H1 (cell line): Measurements from ENCODE around the gene MCL1. TPM values are rescaled to one million over a fixed set of nuclear protein-coding genes. Genes with fewer than 3 reads are reported as not detected.

ENCODE experiments used
- CTCF ChIA-PET: fragments of 300-600 bp; sonication (Branson Sonifier 250); formaldehyde crosslinking; loops from one replicate; lab custom pipeline; 2021; ENCODE audit not compliant: partially characterized antibody; lab: Charles Lee
- POLR2A ChIA-PET: fragments of 300-600 bp; sonication (Branson Sonifier 250); formaldehyde crosslinking; loops from one replicate; lab custom pipeline; 2021; ENCODE audit warnings: inconsistent platforms; ENCODE audit not compliant: partially characterized antibody; lab: Charles Lee
- DNase-seq, 2 experiments: peaks; one replicate each; pipeline versions ENCODE4 v3.0.0 to v3.0.0-alpha.2; 2010 to 2022; ENCODE audit warnings: low spot score in 2 of 2, low read depth in 1 of 2, mixed read lengths in 1 of 2
- FAIRE-seq: peaks from 2 replicates; lab custom pipeline; 2011; peaks lifted over from hg19 to GRCh38; lab: Jason Lieb, UNC
- H2AFZ ChIP-seq: 2 replicates; pipeline ENCODE4 v1.8.1; 2012; ENCODE audit warnings: low read length, inconsistent platforms
- H2AK5ac ChIP-seq: 2 replicates; pipeline ENCODE4 v1.6.1; 2013; ENCODE audit warnings: low read depth, low read length
- H2BK120ac ChIP-seq: replicated peaks from 2 replicates; pipeline ENCODE3; 2013; ENCODE audit warnings: low read depth, low read length, inconsistent platforms
- H2BK12ac ChIP-seq: 2 replicates; pipeline ENCODE4 v1.6.1; 2013; ENCODE audit warnings: low read depth, low read length
- H2BK15ac ChIP-seq: 2 replicates; pipeline ENCODE4 v1.6.1; 2013; ENCODE audit warnings: low read length
- H2BK20ac ChIP-seq: 2 replicates; pipeline ENCODE4 v1.6.1; 2013; ENCODE audit warnings: low read length
- H2BK5ac ChIP-seq: 2 replicates; pipeline ENCODE4 v1.6.1; 2013; ENCODE audit warnings: low read depth, low read length
- H3K14ac ChIP-seq: 2 replicates; pipeline ENCODE4 v1.6.1; 2013; ENCODE audit warnings: inconsistent platforms; ENCODE audit not compliant: insufficient read length
- H3K18ac ChIP-seq: 2 replicates; pipeline ENCODE4 v1.6.1; 2013; ENCODE audit warnings: low read length; ENCODE audit errors: extremely low read depth
- H3K23ac ChIP-seq: 2 replicates; pipeline ENCODE4 v1.6.1; 2013; ENCODE audit warnings: inconsistent platforms; ENCODE audit not compliant: insufficient read length
- H3K23me2 ChIP-seq: 2 replicates; pipeline ENCODE4 v1.6.1; 2013; ENCODE audit warnings: low read depth, low read length
- H3K27ac ChIP-seq: 2 replicates; pipeline ENCODE4 v1.6.1; 2011; ENCODE audit warnings: low read depth, low read length, inconsistent platforms
- H3K27me3 ChIP-seq, 4 experiments: replicated peaks in 1 of 4; 1 replicate in 1 of 4; 2 replicates in 3 of 4; pipeline versions ENCODE4 v1.6.1 to v1.8.1; 2011 to 2013; ENCODE audit warnings: low read length in 3 of 4, mild to moderate bottlenecking in 3 of 4, inconsistent platforms in 2 of 4, mixed read lengths in 2 of 4, moderate library complexity in 1 of 4; ENCODE audit not compliant: control insufficient read depth in 3 of 4, insufficient read depth in 3 of 4; ENCODE audit errors: extremely low read depth in 1 of 4
- H3K36me3 ChIP-seq, 4 experiments: 2 replicates each; pipeline versions ENCODE4 v1.6.1 to v1.8.1; 2011 to 2013; ENCODE audit warnings: mild to moderate bottlenecking in 4 of 4, low read length in 3 of 4, moderate library complexity in 2 of 4, control low read depth in 1 of 4, inconsistent platforms in 1 of 4; ENCODE audit not compliant: insufficient read depth in 4 of 4, control insufficient read depth in 2 of 4
- H3K4ac ChIP-seq: replicated peaks from 2 replicates; pipeline ENCODE3; 2013; ENCODE audit warnings: low read length, low read depth, mixed read lengths, inconsistent platforms; ENCODE audit not compliant: insufficient read length
- H3K4me1 ChIP-seq, 4 experiments: replicated peaks in 1 of 4; 1 replicate in 1 of 4; 2 replicates in 3 of 4; pipeline versions ENCODE4 v1.6.1 to v1.8.1; 2011 to 2013; ENCODE audit warnings: low read length in 3 of 4, inconsistent platforms in 2 of 4, mixed read lengths in 1 of 4; ENCODE audit not compliant: insufficient read depth in 4 of 4, control insufficient read depth in 3 of 4
- H3K4me2 ChIP-seq, 2 experiments: 2 replicates each; pipeline versions ENCODE4 v1.6.1 to v1.8.1; 2011 to 2013; ENCODE audit warnings: low read depth in 2 of 2, low read length in 2 of 2, control low read depth in 1 of 2, inconsistent platforms in 1 of 2, mild to moderate bottlenecking in 1 of 2; ENCODE audit not compliant: insufficient read depth in 1 of 2
- H3K4me3 ChIP-seq, 4 experiments: fragments of 200-600, 300-600 bp in 1 of 4; sonication (generic), shearing (Covaris generic), sonication (Bioruptor Twin) in 1 of 4; 2 replicates each; pipeline versions ENCODE4 v1.5.1 to v1.8.1; 2011 to 2016; ENCODE audit warnings: low read length in 4 of 4, low read depth in 3 of 4, control low read depth in 2 of 4, inconsistent platforms in 2 of 4, mild to moderate bottlenecking in 2 of 4, mixed read lengths in 1 of 4, moderate library complexity in 1 of 4; ENCODE audit not compliant: insufficient read depth in 2 of 4; ENCODE audit errors: extremely low read depth in 1 of 4
- H3K56ac ChIP-seq: replicated peaks from 2 replicates; pipeline ENCODE3; 2013; ENCODE audit warnings: low read depth, mild to moderate bottlenecking, mixed read lengths, low read length, inconsistent platforms; ENCODE audit not compliant: insufficient read length
- H3K79me1 ChIP-seq: 2 replicates; pipeline ENCODE4 v1.6.1; 2013; ENCODE audit warnings: low read depth, low read length, control low read depth
- H3K79me2 ChIP-seq, 2 experiments: 2 replicates each; pipeline versions ENCODE4 v1.6.1 to v1.8.1; 2012 to 2013; ENCODE audit warnings: low read length in 2 of 2, mild to moderate bottlenecking in 2 of 2, inconsistent platforms in 1 of 2; ENCODE audit not compliant: insufficient read depth in 2 of 2, control insufficient read depth in 1 of 2
- H3K9ac ChIP-seq, 4 experiments: replicated peaks in 1 of 4; 1 replicate in 1 of 4; 2 replicates in 3 of 4; pipeline versions ENCODE4 v1.6.1 to v1.8.1; 2011 to 2013; ENCODE audit warnings: low read depth in 3 of 4, low read length in 3 of 4, control low read depth in 2 of 4, mild to moderate bottlenecking in 2 of 4, moderate library complexity in 2 of 4, inconsistent platforms in 1 of 4; ENCODE audit errors: extremely low read depth in 1 of 4
- H3K9me3 ChIP-seq, 2 experiments: 2 replicates each; pipeline versions ENCODE4 v1.6.1 to v1.8.1; 2012 to 2013; ENCODE audit warnings: mild to moderate bottlenecking in 2 of 2, moderate library complexity in 2 of 2, control low read depth in 1 of 2, inconsistent platforms in 1 of 2, low read depth in 1 of 2, low read length in 1 of 2, mixed read lengths in 1 of 2; ENCODE audit not compliant: insufficient read depth in 2 of 2
- H4K20me1 ChIP-seq, 2 experiments: replicated peaks in 1 of 2; 2 replicates each; pipeline versions ENCODE3 to v1.8.1; 2011 to 2013; ENCODE audit warnings: inconsistent platforms in 2 of 2, low read length in 2 of 2, mild to moderate bottlenecking in 1 of 2; ENCODE audit not compliant: insufficient read depth in 2 of 2, control insufficient read depth in 1 of 2
- H4K5ac ChIP-seq: 2 replicates; pipeline ENCODE4 v1.6.1; 2013; ENCODE audit warnings: low read length, low read depth, mixed read lengths, inconsistent platforms; ENCODE audit not compliant: insufficient read length
- H4K8ac ChIP-seq: 2 replicates; pipeline ENCODE4 v1.8.0; 2013; ENCODE audit warnings: mild to moderate bottlenecking, moderate library complexity, low read length, inconsistent platforms; ENCODE audit not compliant: insufficient read depth; ENCODE audit errors: extremely low read depth
- H4K91ac ChIP-seq: replicated peaks from 2 replicates; pipeline ENCODE3; 2013; ENCODE audit warnings: low read length, mixed read lengths, inconsistent platforms; ENCODE audit not compliant: insufficient read length
- CEBPB ChIP-seq: IDR thresholded peaks from 2 replicates; pipeline ENCODE4 v1.6.1; 2012; ENCODE audit warnings: low read depth, low read length
- EGR1 ChIP-seq: IDR thresholded peaks from 2 replicates; pipeline ENCODE4 v1.6.1; 2011; ENCODE audit warnings: low read depth, low read length, borderline replicate concordance
- HDAC2 ChIP-seq, 2 experiments: fragments of 300-600 bp in 1 of 2; sonication (generic) in 1 of 2; IDR thresholded peaks; 2 replicates each; pipeline ENCODE4 v1.6.1; 2011 to 2012; ENCODE audit warnings: low read depth in 2 of 2, low read length in 2 of 2, mild to moderate bottlenecking in 2 of 2, moderate library complexity in 2 of 2, borderline replicate concordance in 1 of 2, inconsistent platforms in 1 of 2
- JUND ChIP-seq: IDR thresholded peaks from 2 replicates; pipeline ENCODE4 v1.6.1; 2011; ENCODE audit warnings: mild to moderate bottlenecking, improper control_type of control experiment, low read length
- RNF2 ChIP-seq: fragments of 200-900, 300-1000 bp; sonication (generic); IDR thresholded peaks from 2 replicates; pipeline ENCODE4 v1.7.1; 2016; ENCODE audit warnings: borderline replicate concordance, low read depth, mild to moderate bottlenecking, antibody characterized with exemption, low read length; ENCODE audit not compliant: poor library complexity, severe bottlenecking; ENCODE audit errors: missing control alignments
- RXRA ChIP-seq: IDR thresholded peaks from 2 replicates; pipeline ENCODE4 v1.6.1; 2011; ENCODE audit warnings: low read depth, mild to moderate bottlenecking, low read length, moderate library complexity; ENCODE audit not compliant: insufficient read depth
- SIX5 ChIP-seq: IDR thresholded peaks from 2 replicates; pipeline ENCODE4 v1.6.1; 2011; ENCODE audit warnings: mild to moderate bottlenecking, low read depth, low read length
- SP4 ChIP-seq: IDR thresholded peaks from 2 replicates; pipeline ENCODE4 v1.6.1; 2012; ENCODE audit warnings: low read length, inconsistent platforms
- TCF12 ChIP-seq: IDR thresholded peaks from 2 replicates; pipeline ENCODE4 v1.6.1; 2011; ENCODE audit warnings: low read depth, mild to moderate bottlenecking, low read length
- YY1 ChIP-seq: IDR thresholded peaks from 2 replicates; pipeline ENCODE4 v1.6.1; 2011; ENCODE audit warnings: low read depth, mild to moderate bottlenecking, low read length
- WGBS, 2 experiments: shearing (Covaris generic) in 1 of 2; methylation state at CpG; one replicate each; pipeline versions ENCODE4 v1.1.6 to v1.1.7; 2013 to 2015; ENCODE audit warnings: low lambda C conversion rate in 2 of 2, mixed read lengths in 2 of 2, inconsistent platforms in 1 of 2, low coverage in 1 of 2, missing lambda C conversion rate in 1 of 2; ENCODE audit not compliant: insufficient replicate concordance in 2 of 2, insufficient coverage in 1 of 2, insufficient read length in 1 of 2; ENCODE audit errors: extremely low coverage in 1 of 2, missing lambda C conversion rate in 1 of 2; 5-methylcytosine and 5-hydroxymethylcytosine counted together
- polyA plus RNA-seq, 7 experiments: library from polyadenylated mRNA; depleted of rRNA in 3 of 7; stranded (reverse) in 5 of 7; unstranded in 2 of 7; fragments of >200 nt in 5 of 7; fragments of 200-250 nt in 2 of 7; gene quantifications; 1 replicate in 5 of 7; 2 replicates in 1 of 7; 4 replicates in 1 of 7; pipeline versions ENCODE4 v1.2.1 to v1.2.3, GENCODE V29; 2011 to 2013; ENCODE audit warnings: missing spikeins in 2 of 7, mixed read lengths in 2 of 7
- total RNA-seq: library from RNA; stranded (reverse); fragmentation: NEBNext Ultra II Directional; extraction: Animal tissue kit (Norgen Biotek cat#: 25700); gene quantifications from 2 replicates; pipeline ENCODE4 v1.2.1, GENCODE V29; 2021
- TF ChIP-seq, protein P1 (sequence below): IDR thresholded peaks from 2 replicates; pipeline ENCODE4 v1.6.1; 2011; ENCODE audit warnings: low read depth, mild to moderate bottlenecking, low read length; ENCODE audit not compliant: insufficient read depth
- TF ChIP-seq, protein P2 (sequence below): IDR thresholded peaks from 2 replicates; pipeline ENCODE4 v1.6.1; 2011; ENCODE audit warnings: low read length, improper control_type of control experiment

Gene MCL1
- total and polyA plus RNA-seq, 2 of the 8 experiments (the other 6 are each of a cell fraction or from before 2014, with no cell fraction given) = 61.1 to 218 TPM

DNA sequence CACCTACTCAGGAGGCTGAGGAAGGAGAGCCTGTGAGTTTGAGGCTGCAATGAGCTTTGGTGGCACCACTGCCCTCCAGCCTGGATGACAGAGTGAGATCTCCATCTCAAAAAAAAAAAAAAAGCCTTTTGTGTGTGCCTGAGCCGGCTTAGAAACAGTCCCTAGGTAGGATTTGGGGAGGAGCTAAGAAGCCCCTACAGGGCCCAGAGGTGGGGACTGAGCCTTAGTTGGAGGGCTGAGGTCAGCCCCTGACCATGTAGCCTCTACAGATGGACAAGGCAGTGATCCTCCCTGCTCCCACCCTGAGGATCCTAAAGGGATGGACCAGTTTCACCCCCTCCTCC, 27.7 kb downstream of the MCL1 start:
- ChIA-PET POLR2A (interaction anchor here (1.2 to 43.7 kb wide), 5 partner anchors 9 to 187 kb away, joined by 7 to 1380 read pairs (median 79); partner anchors contain the start of genes ENSA, MCL1 and RPRD2), CTCF (interaction anchor here (0.6 to 6.3 kb wide), 6 partner anchors 9 to 974 kb away, joined by 3 to 65 read pairs (median 4); no protein-coding TSS in a partner anchor)
- DNase-seq (no peak), FAIRE-seq (no peak)
- 0 out of 2 replicates have a peak, but pooled peaks cover 3% of the 10 kb centered on the region for H3K79me1 ChIP-seq
- no peak overlapping the region for H2AFZ ChIP-seq
- H3K79me2 ChIP-seq = no peaks in the 10 kb centered on the region
- H2BK12ac ChIP-seq = 0 out of 2 replicates have a peak overlapping the region, but pooled peaks have one; percentile 52
- H2AK5ac ChIP-seq = no peak overlapping the region
- peaks cover 2 to 21% (median 12%) of the 10 kb centered on the region in 4 experiments for H3K4me1 ChIP-seq
- peaks cover 0 to 4% (median 2%) of the 10 kb centered on the region in 4 experiments; a peak in 2 of 8 replicates for H3K36me3 ChIP-seq
- H4K8ac ChIP-seq = no peak overlapping the region
- H3K18ac ChIP-seq = no peak overlapping the region
- H3K27ac ChIP-seq = no peak overlapping the region
- no peak overlapping the region for H3K23ac ChIP-seq
- no peak overlapping the region for H3K4me3 ChIP-seq
- H2BK20ac ChIP-seq = no peak overlapping the region
- H4K5ac ChIP-seq = no peak overlapping the region
- no peak overlapping the region for H4K91ac ChIP-seq
- H2BK5ac ChIP-seq = no peak overlapping the region
- H3K9ac ChIP-seq = no peak overlapping the region
- no peak overlapping the region for H3K56ac ChIP-seq
- peak overlapping the region; percentile 40; the same call in 1 of the 2 replicates for H2BK15ac ChIP-seq
- peaks cover 1 to 4% of the 10 kb centered on the region in 2 experiments for H4K20me1 ChIP-seq
- no peak overlapping the region for H3K4me2 ChIP-seq
- WGBS, 2 experiments = 100% methylated on average over 1 of the region's 1 CpG; no CpG with 5 or more reads in 1 of the 2 experiments
- peaks cover 0 to 19% (median 10%) of the 10 kb centered on the region in 4 experiments; a peak in 5 of 7 replicates for H3K27me3 ChIP-seq
- H2BK120ac ChIP-seq = peak overlapping the region; percentile 43
- no peak overlapping the region for H3K14ac ChIP-seq
- H3K23me2 ChIP-seq = peaks cover 5% of the 10 kb centered on the region; the same call in 1 of the 2 replicates
- H3K4ac ChIP-seq = no peak overlapping the region
- no peaks in the 10 kb centered on the region for H3K9me3 ChIP-seq
- no peak for TF ChIP-seq CEBPB
- TF ChIP-seq, protein P1, sequence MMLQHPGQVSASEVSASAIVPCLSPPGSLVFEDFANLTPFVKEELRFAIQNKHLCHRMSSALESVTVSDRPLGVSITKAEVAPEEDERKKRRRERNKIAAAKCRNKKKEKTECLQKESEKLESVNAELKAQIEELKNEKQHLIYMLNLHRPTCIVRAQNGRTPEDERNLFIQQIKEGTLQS = no peak
- no peak for TF ChIP-seq RNF2
- no peak for TF ChIP-seq RXRA
- no peak for TF ChIP-seq TCF12
- no peak for TF ChIP-seq SP4
- no peak for TF ChIP-seq JUND
- TF ChIP-seq SIX5 = no peak
- TF ChIP-seq, protein P2, sequence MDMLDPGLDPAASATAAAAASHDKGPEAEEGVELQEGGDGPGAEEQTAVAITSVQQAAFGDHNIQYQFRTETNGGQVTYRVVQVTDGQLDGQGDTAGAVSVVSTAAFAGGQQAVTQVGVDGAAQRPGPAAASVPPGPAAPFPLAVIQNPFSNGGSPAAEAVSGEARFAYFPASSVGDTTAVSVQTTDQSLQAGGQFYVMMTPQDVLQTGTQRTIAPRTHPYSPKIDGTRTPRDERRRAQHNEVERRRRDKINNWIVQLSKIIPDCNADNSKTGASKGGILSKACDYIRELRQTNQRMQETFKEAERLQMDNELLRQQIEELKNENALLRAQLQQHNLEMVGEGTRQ = no peak
- TF ChIP-seq EGR1 = no peak
- no peak for TF ChIP-seq HDAC2 (IDR thresholded peaks at IDR 0.05; ENCODE audit: borderline replicate concordance in 1 of 2, low read depth in 2 of 2, low read length in 2 of 2)
- no peak for TF ChIP-seq YY1
